Dedifferentiated amniotic fluid mesenchymal stem cell (primary cell): Measurements from ENCODE around the gene ADPRM.
"Not testable (repeated sequence)": the region's sequence is repeated elsewhere in the genome, so short reads cannot be mapped to it uniquely, and the experiment has no call there.

Experiments used
- DNase-seq: peaks from one replicate; pipeline ENCODE4 v3.0.0-alpha.2; 2016; ENCODE audit errors: extremely low spot score

ADPRM gene, protein sequence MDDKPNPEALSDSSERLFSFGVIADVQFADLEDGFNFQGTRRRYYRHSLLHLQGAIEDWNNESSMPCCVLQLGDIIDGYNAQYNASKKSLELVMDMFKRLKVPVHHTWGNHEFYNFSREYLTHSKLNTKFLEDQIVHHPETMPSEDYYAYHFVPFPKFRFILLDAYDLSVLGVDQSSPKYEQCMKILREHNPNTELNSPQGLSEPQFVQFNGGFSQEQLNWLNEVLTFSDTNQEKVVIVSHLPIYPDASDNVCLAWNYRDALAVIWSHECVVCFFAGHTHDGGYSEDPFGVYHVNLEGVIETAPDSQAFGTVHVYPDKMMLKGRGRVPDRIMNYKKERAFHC

DNA sequence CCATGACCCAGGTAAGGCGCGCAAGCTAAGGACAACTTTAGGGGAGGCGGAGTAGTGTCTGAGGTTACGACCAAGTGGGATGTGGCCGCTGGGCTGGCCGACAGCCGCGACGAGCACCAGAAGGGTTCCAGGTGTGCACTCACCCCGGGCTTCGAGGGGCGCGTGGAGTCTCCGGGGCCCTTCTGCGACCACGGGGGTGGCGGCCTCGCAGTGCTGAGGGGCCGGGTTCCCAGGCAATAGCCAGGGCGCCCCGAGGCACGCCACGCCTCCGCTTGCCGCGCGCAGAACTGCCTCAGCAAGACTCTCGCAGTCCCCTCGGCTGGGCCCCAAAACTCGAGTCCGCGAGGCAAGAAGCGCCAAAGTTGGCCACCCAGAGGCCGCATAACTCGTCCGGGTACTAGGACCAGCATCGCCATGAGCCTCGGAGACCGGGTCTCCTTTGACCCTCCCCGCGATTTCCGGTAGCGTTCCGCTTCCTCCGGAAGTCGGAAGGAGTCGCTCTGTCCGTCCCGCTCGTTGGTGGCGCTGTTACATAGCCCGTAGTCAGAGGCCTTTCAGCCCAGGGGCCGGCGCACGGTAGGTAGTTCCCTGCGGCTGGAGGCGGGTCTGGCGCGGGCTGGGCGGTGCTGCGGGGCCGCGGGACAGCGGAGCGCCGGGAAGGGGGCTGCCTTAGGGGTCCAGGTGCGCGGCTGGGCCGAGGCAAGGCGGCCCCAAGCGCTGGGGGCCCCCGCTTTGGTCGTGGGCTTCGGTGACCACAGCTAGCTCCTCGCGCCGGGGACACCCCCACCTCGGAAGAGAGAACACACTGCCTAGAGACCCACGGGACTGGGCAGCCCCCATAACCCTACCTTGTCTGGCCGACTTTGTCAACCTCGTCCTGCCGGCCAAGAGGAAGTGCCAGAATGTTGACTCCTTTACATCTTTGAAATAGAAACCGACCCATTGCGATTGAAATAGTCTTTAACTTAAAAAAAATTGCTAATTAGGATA lies at the start of gene ADPRM, which contains the start of gene SCO1:
Gene ADPRM (plus strand): TSS at position 503 of the 990 bp plus-strand sequence. CDS start 7,333 bp downstream, outside the sequence.
Gene SCO1 (minus strand): TSS at position 442 of the 990 bp plus-strand sequence. CDS start 26 bp downstream, at position 416.
- DNase-seq, result peak; percentile 94

DNA sequence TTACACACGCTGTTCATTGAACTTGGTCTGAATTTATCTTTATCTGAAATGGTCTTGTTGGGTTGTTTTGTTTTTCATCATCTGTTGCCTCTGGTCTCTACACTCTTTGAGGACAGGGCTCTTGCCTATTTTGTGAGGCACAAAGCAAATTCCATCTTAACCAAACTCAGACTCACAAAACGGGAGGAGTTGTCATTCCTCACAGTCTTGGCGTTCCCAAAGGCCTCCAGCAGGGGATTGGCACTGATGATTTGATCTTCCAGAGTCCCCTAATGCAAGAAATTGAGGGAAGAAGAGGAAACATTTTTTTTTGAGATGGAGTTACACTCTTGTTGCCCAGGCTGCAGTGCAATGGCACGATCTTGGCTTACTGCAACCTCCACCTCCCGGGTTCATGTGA lies 49.0 kb upstream of the ADPRM start:
- no peak for DNase-seq

DNA sequence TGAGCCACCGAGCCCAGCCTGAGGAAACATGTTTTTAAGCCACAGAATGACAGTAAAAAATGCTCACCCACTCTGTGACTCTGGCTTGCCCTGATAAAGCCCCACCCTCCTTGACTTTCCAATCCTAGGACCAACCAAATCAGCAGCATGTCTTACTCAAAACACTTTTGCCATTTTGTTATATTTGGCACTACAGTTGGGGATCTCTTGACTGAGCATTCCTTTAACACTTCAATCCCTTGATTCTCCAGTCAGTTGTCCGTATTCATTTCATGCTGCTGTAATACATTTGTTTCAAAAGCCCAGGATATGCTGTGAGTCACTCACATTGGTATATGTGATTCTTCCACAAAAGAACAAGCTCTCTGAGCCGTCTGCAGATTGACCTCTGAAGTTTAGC lies 48.4 kb upstream of the ADPRM start:
- DNase-seq, result peak; percentile 27

- DNase-seq, result no peak
Observed at GRCh38 chr17:10649602-10650001, 47.8 kb upstream of the ADPRM start.

DNA sequence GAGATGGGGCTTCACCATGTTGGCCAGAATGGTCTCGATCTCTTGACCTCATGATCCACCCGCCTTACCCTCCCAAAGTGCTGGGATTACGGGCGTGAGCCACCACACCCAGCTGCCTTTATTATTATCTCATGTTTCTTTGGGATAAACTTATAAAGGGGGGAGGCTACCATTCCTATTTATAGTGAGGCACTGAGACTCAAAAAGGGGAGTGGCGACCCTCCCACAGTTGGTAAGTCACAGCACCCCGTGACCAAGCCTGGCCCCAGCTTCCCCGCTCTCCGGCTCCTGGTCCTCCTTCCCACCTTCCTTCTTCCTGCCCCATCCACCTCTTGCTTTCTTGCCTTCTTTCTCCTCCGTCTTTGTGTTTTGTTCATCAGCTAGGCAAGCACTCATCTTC lies 45.5 kb upstream of the ADPRM start:
- no peak for DNase-seq

DNA sequence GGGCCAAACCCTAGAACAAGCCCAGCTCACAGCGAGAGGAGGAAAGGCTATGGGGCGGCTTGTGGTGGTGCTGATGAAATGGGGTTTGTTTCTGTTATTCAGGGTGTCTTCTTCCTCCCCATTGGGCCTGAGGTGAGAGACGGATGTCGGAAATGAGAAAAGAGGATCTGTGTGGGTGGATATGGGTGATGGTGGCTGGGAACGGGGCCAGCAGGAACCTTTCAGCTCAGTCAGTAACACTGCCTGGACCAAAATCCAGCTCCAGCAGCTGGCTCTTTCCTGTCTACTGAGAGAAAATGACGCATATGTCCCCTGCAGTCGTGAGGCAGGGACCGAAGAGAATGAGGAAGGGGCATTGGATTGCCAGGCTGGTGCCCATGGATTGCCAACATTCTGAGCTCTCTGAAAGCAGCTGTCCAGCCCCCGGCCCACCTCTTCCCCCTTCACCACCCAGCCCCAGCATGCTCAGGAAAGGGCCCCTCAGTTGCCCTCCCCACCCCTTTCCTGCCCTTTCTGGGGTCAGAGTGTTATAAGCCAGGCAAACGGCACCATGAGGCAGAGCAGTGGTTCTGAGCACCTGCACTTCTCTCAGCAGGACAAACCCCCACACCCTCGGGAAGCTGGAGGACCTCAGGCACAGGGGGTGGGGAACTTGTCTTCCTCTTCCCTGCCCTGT lies 44.3 kb upstream of the ADPRM start:
- no peak for DNase-seq

DNA sequence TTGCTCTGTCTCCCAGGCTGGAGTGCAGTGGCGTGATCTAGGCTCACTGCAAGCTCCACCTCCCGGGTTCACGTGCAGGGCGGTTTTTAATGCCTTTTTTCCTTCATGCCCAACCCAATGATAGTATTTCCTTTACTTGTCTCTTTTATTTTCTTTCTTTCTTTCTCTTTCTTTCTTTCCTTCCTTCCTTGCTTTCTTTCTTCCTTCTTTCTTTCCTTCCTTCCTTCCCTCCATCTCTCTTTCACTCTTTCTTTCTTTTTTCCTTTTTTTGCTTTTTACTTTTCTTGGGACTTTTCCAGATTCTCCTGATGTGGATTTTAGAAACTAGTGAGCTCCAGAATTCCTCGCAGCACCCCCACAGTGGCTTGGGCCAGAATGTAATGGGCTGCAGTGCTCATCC lies 43.4 kb upstream of the ADPRM start:
- DNase-seq, result no peak

DNA sequence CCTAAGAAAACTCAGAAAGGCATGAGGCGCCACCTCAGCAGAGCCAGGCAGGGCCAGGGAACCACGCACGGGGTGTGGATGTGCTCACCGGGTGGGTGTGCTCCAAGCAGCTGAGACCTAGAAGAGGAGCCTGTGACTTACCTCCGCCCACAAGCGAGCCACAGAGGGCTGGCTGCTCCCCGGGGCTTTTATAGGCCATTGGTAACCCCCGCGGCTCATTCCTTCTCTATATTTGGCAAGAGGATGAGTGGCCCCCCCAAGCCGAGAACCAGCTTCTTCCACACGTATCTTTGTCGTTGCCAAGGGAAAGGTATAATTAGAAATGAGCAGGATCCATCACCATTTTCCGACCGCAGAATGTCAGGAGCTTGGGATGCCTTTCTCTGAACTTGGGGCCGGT lies 40.2 kb upstream of the ADPRM start, which contains the start of gene MYH3:
Gene MYH3 (minus strand): TSS at position 162 of the 400 bp plus-strand sequence. CDS start 2,245 bp downstream, outside the sequence.
- DNase-seq, result no peak

- no peak for DNase-seq
Observed at GRCh38 chr17:10657879-10658278, 39.5 kb upstream of the ADPRM start.

- DNase-seq, result no peak
Observed at GRCh38 chr17:10661437-10661836, 36.0 kb upstream of the ADPRM start.

DNA sequence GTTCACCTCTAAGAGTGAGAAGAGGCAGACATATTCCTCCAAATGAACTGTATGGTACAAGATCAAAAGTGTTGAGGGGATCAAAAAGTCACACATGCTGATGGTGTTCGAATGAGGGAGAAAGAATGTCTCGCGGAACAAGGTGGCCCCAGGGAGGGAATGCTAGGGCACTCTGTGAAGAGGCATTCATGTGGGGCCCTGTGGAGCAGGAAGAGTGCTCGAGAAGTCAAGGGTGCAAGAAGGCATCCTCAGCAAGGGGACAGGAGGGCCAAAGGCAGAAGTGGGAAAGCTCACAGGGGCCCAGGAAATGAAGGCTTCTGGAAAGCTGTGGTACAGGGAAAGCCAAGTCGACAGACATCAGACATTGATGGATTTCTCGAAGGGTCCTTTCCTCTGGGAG lies 34.2 kb upstream of the ADPRM start:
- no peak for DNase-seq

GRCh38 chr17:10664571-10664970 lies 32.8 kb upstream of the ADPRM start:
- no peak for DNase-seq

DNA sequence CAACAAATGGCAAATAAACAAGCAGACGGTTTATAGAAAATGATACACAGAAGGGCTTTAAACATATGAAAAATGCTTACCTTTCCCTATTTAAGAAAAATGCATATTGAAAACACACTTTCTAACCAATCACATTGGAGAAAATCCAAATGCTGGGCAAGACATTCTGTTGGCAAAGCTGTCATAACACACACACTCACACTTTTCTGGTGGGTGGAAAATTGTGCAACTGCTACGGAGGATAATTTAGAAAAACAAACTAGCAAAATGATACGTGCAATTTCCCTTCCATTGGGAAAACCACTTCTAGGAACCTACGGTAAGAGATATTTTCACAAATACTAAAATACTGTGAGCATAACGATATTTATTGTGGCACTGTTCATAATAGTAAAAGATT lies 30.5 kb upstream of the ADPRM start:
- DNase-seq, result no peak

DNA sequence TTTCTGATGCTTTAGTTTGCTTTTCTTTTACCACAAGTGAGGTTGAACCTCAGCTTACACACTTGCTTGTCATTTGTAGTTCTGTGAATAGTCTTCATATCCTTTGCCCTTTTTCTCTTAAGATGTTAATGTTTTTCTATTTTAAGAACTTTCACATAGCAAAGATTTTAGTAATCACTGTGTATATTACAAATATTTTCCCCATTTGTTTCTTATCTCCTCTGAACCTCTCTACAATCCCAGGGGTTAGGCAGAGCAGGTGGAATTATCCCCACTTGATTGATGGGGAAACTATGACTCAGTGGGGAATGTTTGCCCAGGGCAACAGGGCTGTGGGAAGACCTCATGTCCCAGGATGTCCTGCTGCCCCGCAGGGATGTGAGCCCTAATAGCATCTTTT lies 28.6 kb upstream of the ADPRM start:
- no peak for DNase-seq

- DNase-seq, result no peak
Observed at GRCh38 chr17:10673312-10673711, 24.1 kb upstream of the ADPRM start.

GRCh38 chr17:10674704-10675103 lies 22.7 kb upstream of the ADPRM start:
- no peak for DNase-seq

- peak; percentile 75 for DNase-seq
Observed at GRCh38 chr17:10681866-10682446, 15.4 kb upstream of the ADPRM start.

DNA sequence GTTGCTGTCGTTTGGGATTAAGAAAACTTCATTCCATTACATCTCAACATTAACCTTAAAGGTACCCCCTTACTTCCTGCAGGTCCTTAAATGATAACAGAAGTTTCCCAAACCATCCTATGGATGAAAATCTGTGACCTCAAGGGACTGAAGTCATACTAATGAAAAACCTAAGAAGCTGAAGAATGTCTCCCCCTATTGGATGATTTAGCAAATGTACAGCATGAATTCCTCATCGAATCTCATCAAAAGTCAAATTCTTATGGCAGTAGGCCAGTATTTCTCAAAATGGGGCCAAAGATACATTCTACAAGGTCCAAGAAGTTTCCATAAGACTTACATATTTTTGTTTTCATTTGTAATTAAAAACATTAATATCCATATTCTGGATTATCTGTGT lies 13.5 kb upstream of the ADPRM start:
- DNase-seq, result no peak

DNA sequence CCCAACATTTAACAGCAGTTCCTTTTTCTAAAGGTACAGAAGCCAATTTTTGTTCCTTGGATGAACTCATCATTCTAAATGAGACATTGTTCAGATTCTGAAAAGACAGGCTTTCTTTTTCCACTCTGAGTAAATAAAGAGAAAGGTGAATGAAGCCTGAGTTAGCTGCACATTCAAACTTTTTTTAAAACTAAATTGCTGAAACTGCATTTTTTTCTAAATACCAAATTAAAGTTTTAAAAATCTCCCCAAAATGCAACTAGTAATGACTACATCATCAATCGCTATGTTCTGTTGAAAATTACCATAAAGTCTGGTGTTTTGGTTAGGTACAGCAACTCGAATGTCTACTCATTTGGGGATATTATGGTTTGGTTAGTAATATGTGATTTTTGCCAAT lies 9.9 kb upstream of the ADPRM start:
- DNase-seq, result no peak

- DNase-seq, result not testable (repeated sequence)
Observed at GRCh38 chr17:10695875-10696407, 1.5 kb upstream of the ADPRM start.

GRCh38 chr17:10698096-10698818 lies 863 bp downstream of the ADPRM start:
- no peak for DNase-seq
